OCI-LY7 (cell line): Measurements from ENCODE around the gene SLC30A9. TPM values are rescaled to one million over a fixed set of nuclear protein-coding genes. Genes with fewer than 3 reads are reported as not detected.

Source experiments
- BruUV-seq: library from RNA; stranded (reverse); fragments of 400-500 nt; replicated peaks from 2 replicates; lab custom pipeline; 2021; lab: Mats Ljungman, UMichigan
- CTCF ChIA-PET: fragments of 300-600 bp; sonication (Branson Sonifier 250); formaldehyde crosslinking; loops from one replicate; lab custom pipeline; 2022; ENCODE audit warnings: antibody characterized with exemption; ENCODE audit not compliant: unreplicated experiment; lab: Charles Lee
- POLR2A ChIA-PET: fragments of 300-600 bp; sonication (Branson Sonifier 250); formaldehyde crosslinking; loops from one replicate; lab custom pipeline; 2022; ENCODE audit warnings: antibody characterized with exemption; lab: Charles Lee
- DNase-seq: peaks from one replicate; pipeline ENCODE4 v3.0.0-alpha.2; 2015; ENCODE audit warnings: low spot score
- H2AFZ ChIP-seq: fragments of 200-600 bp; sonication (generic), shearing (Covaris generic); 2 replicates; pipeline ENCODE4 v1.6.1; 2014; ENCODE audit warnings: mild to moderate bottlenecking, antibody characterized with exemption, low read length, moderate library complexity
- H3K27ac ChIP-seq: fragments of 200-600 bp; sonication (generic); 2 replicates; pipeline ENCODE4 v1.5.1; 2014; ENCODE audit warnings: mixed run types, low read depth, mild to moderate bottlenecking, moderate library complexity, low read length, inconsistent platforms; ENCODE audit not compliant: poor library complexity, severe bottlenecking
- H3K36me3 ChIP-seq: fragments of 200-600 bp; sonication (generic); 2 replicates; pipeline ENCODE4 v1.6.1; 2014; ENCODE audit warnings: mild to moderate bottlenecking, antibody characterized with exemption, low read length, moderate library complexity, mixed read lengths; ENCODE audit not compliant: insufficient read depth
- H3K4me1 ChIP-seq: fragments of 200-600 bp; sonication (generic); 2 replicates; pipeline ENCODE4 v1.5.1; 2014; ENCODE audit warnings: mild to moderate bottlenecking, low read length; ENCODE audit not compliant: insufficient read depth, poor library complexity, severe bottlenecking
- H3K4me2 ChIP-seq: fragments of 200-600 bp; sonication (generic); 2 replicates; pipeline ENCODE4 v1.6.1; 2014; ENCODE audit warnings: mild to moderate bottlenecking, low read length
- H3K4me3 ChIP-seq: fragments of 200-600 bp; sonication (generic); 2 replicates; pipeline ENCODE4 v1.5.1; 2014; ENCODE audit warnings: mild to moderate bottlenecking, low read depth, low read length; ENCODE audit not compliant: poor library complexity, severe bottlenecking
- H3K79me2 ChIP-seq: fragments of 200-600 bp; sonication (generic); 2 replicates; pipeline ENCODE4 v1.6.1; 2016; ENCODE audit warnings: low read depth, mild to moderate bottlenecking, low read length, moderate library complexity, mixed read lengths; ENCODE audit not compliant: insufficient read depth
- H3K9me2 ChIP-seq: fragments of 200-600 bp; sonication (generic); 2 replicates; pipeline ENCODE4 v1.6.1; 2016; ENCODE audit warnings: mild to moderate bottlenecking, low read length, mixed read lengths; ENCODE audit not compliant: insufficient read depth
- H3K9me3 ChIP-seq: fragments of 200-600 bp; sonication (generic); 2 replicates; pipeline ENCODE4 v1.6.1; 2014; ENCODE audit warnings: mild to moderate bottlenecking, mixed run types, low read length, mixed read lengths
- H4K20me1 ChIP-seq: fragments of 200-600 bp; sonication (generic); 2 replicates; pipeline ENCODE4 v1.6.1; 2014; ENCODE audit warnings: mild to moderate bottlenecking, antibody characterized with exemption, low read length, moderate library complexity, mixed read lengths; ENCODE audit not compliant: insufficient read depth
- CTCF ChIP-seq: fragments of 200-600 bp; sonication (generic); conservative IDR thresholded peaks from 2 replicates; pipeline ENCODE4 v1.5.1; 2014; ENCODE audit warnings: mild to moderate bottlenecking, antibody characterized with exemption, low read length, moderate library complexity, mixed read lengths
- EZH2phosphoT487 ChIP-seq: fragments of 200-600 bp; sonication (generic); IDR thresholded peaks from 2 replicates; pipeline ENCODE4 v1.6.1; 2018; ENCODE audit warnings: low read depth, borderline replicate concordance, mild to moderate bottlenecking, mixed run types, antibody characterized with exemption, low read length, moderate library complexity, mixed read lengths
- intact Hi-C: fragments of 100-400 bp; cut with micrococcal nuclease; formaldehyde crosslinking; loops from one replicate; pipeline ENCODE4 v1.10.0; 2022; ENCODE audit not compliant: unreplicated experiment
- total RNA-seq, 2 experiments: library from RNA; depleted of rRNA in 1 of 2; stranded (reverse); fragments of >200 nt in 1 of 2; shearing (Covaris generic) in 1 of 2; gene quantifications; 2 replicates each; pipeline ENCODE4 v1.2.3, GENCODE V29; 2014 to 2022

The SLC30A9 gene
- total RNA-seq, 2 experiments from 2014 or later, result 33.8 to 40.8 TPM

DNA sequence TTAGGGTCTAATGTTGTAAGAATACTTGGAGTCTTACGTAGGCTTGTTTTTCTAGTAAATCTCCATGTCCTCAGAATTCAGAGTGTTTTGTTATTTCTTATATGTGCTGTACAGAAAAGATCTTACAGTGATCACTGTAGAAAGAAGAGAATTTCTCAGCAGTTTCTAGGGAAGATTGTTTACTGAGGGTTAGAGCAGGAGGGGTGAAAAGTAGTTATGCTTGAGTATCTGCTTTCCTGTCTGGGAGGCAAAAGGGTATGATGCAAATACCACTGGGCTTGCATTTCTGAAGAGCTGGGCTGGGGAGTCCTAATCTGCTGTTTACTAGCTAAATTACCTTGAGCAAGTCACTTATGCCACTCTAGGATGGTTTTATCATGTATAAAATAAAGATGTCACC, 84.0 kb downstream of the SLC30A9 start:
- ChIA-PET CTCF (no interaction called here), POLR2A (interaction anchor here (1.1 to 1.2 kb wide), 2 partner anchors 11 to 25 kb away, joined by 3 to 4 read pairs; no protein-coding TSS in a partner anchor)
- TF ChIP-seq EZH2phosphoT487 (no peak), CTCF (no peak)
- no peak overlapping the region for H3K4me2 ChIP-seq
- no peaks in the 10 kb centered on the region for H3K9me2 ChIP-seq
- H3K79me2 ChIP-seq, result no peaks in the 10 kb centered on the region
- H3K9me3 ChIP-seq, result no peaks in the 10 kb centered on the region
- DNase-seq, result no peak
- no peaks in the 10 kb centered on the region for H3K4me1 ChIP-seq
- no TSS peak for BruUV-seq
- no peak overlapping the region for H2AFZ ChIP-seq
- no peak overlapping the region for H3K4me3 ChIP-seq
- intact Hi-C loops, result no loop called here
- peaks cover 5% of the 10 kb centered on the region for H3K36me3 ChIP-seq
- H3K27ac ChIP-seq, result no peak overlapping the region
- no peaks in the 10 kb centered on the region for H4K20me1 ChIP-seq

DNA sequence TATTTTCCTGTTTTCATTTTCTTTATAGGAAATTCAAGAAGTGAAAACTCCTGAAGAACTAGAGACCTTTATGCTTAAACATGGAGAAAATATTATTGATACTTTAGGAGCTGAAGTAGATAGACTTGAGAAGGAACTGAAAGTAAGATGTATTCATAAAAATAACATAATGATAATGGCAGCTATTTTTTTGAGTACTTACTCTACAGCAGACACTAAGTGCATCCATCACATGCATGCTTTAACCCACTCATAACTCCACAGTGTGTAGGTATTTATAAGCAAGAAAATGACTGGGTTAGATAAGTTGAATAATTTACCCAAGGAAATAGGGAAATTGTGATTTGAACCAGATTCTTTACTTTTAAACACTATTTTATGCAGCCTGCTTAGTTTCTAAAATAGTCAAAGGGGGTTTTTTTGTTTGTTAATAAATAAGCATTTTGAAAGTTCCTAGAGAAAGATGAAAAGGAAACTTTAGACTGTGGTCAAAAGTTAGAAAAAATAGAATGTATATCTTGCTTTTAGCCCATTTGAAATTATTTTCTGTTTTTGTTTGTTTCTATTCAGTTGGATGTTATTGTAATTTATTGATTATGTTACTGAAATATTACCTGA, 88.0 kb downstream of the SLC30A9 start:
- no peak overlapping the region for H3K4me2 ChIP-seq
- ChIA-PET CTCF (no interaction called here), POLR2A (interaction anchor here (0.7 to 0.8 kb wide), 3 partner anchors 17 to 886 kb away, joined by 3 to 5 read pairs (median 3); no protein-coding TSS in a partner anchor)
- no peak for TF ChIP-seq CTCF
- TF ChIP-seq EZH2phosphoT487, result no peak
- no peak overlapping the region for H3K27ac ChIP-seq
- DNase-seq, result no peak
- H3K79me2 ChIP-seq, result no peaks in the 10 kb centered on the region
- H3K4me1 ChIP-seq, result no peaks in the 10 kb centered on the region
- intact Hi-C loops, result no loop called here
- no peaks in the 10 kb centered on the region for H3K9me3 ChIP-seq
- no peak overlapping the region for H3K4me3 ChIP-seq
- H3K9me2 ChIP-seq, result no peaks in the 10 kb centered on the region
- no peaks in the 10 kb centered on the region for H4K20me1 ChIP-seq
- BruUV-seq, result no TSS peak
- H2AFZ ChIP-seq, result no peak overlapping the region
- H3K36me3 ChIP-seq, result peaks cover 12% of the 10 kb centered on the region

GRCh38 chr4:42080306-42080705, 90.0 kb downstream of the SLC30A9 start:
- Histone ChIP-seq H2AFZ (no peak overlapping the region), H3K9me2 (no peaks in the 10 kb centered on the region), H3K9me3 (no peaks in the 10 kb centered on the region), H3K4me1 (no peaks in the 10 kb centered on the region), H3K4me3 (no peak overlapping the region), H4K20me1 (no peaks in the 10 kb centered on the region), H3K27ac (no peak overlapping the region), H3K36me3 (peaks cover 12% of the 10 kb centered on the region; the same call in 1 of the 2 replicates), H3K4me2 (no peak overlapping the region), H3K79me2 (no peaks in the 10 kb centered on the region)
- ChIA-PET POLR2A (interaction anchor here (0.6 kb wide), 1 partner anchor 625 kb away, joined by 3 read pairs; no protein-coding TSS in a partner anchor), CTCF (no interaction called here)
- BruUV-seq, result no TSS peak
- TF ChIP-seq EZH2phosphoT487 (no peak), CTCF (no peak)
- no peak for DNase-seq
- intact Hi-C loops, result no loop called here
